Gastroesophageal sphincter (tissue), 4 donors: ENCODE results near the gene TSPEAR. TPM values are rescaled to one million over a fixed set of nuclear protein-coding genes. Genes with fewer than 3 reads are reported as not detected.

Experiments used
- ATAC-seq: fragments of 150-250 bp; one replicate; pipeline ENCODE4 v1.9.1; 2016; ENCODE audit warnings: mild to moderate bottlenecking, moderate library complexity
- H3K27ac ChIP-seq, 4 donors: fragments of 200-600 bp; sonication (generic) in 3 of 4; 1 replicate in 3 of 4; 2 replicates in 1 of 4; pipeline ENCODE4 v1.5.1; 2016 to 2019
- H3K27me3 ChIP-seq: fragments of 200-600 bp; sonication (generic); one replicate; pipeline ENCODE4 v1.5.1; 2019
- H3K36me3 ChIP-seq, 2 donors: fragments of 200-600 bp; sonication (generic); one replicate each; pipeline ENCODE4 v1.5.1; 2019; ENCODE audit warnings: control low read depth in 1 of 2
- H3K4me1 ChIP-seq, 3 donors: fragments of 200-600 bp; sonication (generic); 1 replicate in 2 of 3; 2 replicates in 1 of 3; pipeline ENCODE4 v1.5.1; 2016 to 2019; ENCODE audit warnings: control low read depth in 2 of 3
- H3K4me3 ChIP-seq, 2 donors: fragments of 200-600 bp; sonication (generic); one replicate each; pipeline ENCODE4 v1.5.1; 2019; ENCODE audit warnings: mild to moderate bottlenecking in 1 of 2, moderate library complexity in 1 of 2
- H3K9me3 ChIP-seq, 3 donors: fragments of 200-600 bp; sonication (generic); one replicate each; pipeline ENCODE4 v1.5.1; 2017 to 2019; ENCODE audit warnings: control low read depth in 2 of 3
- EP300 ChIP-seq: sonication (generic); formaldehyde crosslinking; IDR thresholded peaks from one replicate; pipeline ENCODE4 v1.6.1; 2017; ENCODE audit warnings: antibody characterized with exemption, mild to moderate bottlenecking
- POLR2A ChIP-seq, 2 donors: fragments of 450-650 bp; IDR thresholded peaks; one replicate each; pipeline ENCODE4 v1.6.1; 2017; ENCODE audit warnings: antibody characterized with exemption in 2 of 2, mild to moderate bottlenecking in 2 of 2, moderate library complexity in 1 of 2
- POLR2AphosphoS5 ChIP-seq: sonication (generic); formaldehyde crosslinking; IDR thresholded peaks from one replicate; pipeline ENCODE4 v1.6.1; 2017; ENCODE audit warnings: antibody characterized with exemption
- WGBS, 2 donors: methylation state at CpG; one replicate each; pipeline ENCODE4 v1.1.5; 2018; ENCODE audit warnings: low coverage in 1 of 2; 5-methylcytosine and 5-hydroxymethylcytosine counted together
- total RNA-seq, 4 donors: library from RNA; depleted of rRNA; stranded (reverse); fragments of >200 nt; gene quantifications; one replicate each; pipeline ENCODE4 v1.1.0, GENCODE V29; 2016
- TF ChIP-seq, protein P1 (sequence below), 4 experiments: fragments of 200-600 bp in 2 of 4; fragments of 450-650 bp in 2 of 4; sonication (generic) in 1 of 4; IDR thresholded peaks; one replicate each; pipeline ENCODE4 v1.5.1; 2017 to 2019; ENCODE audit warnings: antibody characterized with exemption in 4 of 4, mild to moderate bottlenecking in 2 of 4, moderate library complexity in 2 of 4

Gene TSPEAR
- total RNA-seq, 4 donors from 2014 or later: not detected

- 70% methylated on average over 2 of the region's 15 CpGs; no CpG with 5 or more reads in 1 of the 2 donors for WGBS, 2 donors
- Histone ChIP-seq H3K27ac (no peak overlapping the region), H3K36me3 (no peaks in the 10 kb centered on the region), H3K27me3 (peaks cover 38% of the 10 kb centered on the region), H3K4me1 (peaks cover 0 to 9% (median 5%) of the 10 kb centered on the region in 3 donors), H3K4me3 (no peak overlapping the region), H3K9me3 (no peaks in the 10 kb centered on the region)
- TF ChIP-seq POLR2A (IDR thresholded peaks at IDR 0.05): no peak
- TF ChIP-seq, protein P1, sequence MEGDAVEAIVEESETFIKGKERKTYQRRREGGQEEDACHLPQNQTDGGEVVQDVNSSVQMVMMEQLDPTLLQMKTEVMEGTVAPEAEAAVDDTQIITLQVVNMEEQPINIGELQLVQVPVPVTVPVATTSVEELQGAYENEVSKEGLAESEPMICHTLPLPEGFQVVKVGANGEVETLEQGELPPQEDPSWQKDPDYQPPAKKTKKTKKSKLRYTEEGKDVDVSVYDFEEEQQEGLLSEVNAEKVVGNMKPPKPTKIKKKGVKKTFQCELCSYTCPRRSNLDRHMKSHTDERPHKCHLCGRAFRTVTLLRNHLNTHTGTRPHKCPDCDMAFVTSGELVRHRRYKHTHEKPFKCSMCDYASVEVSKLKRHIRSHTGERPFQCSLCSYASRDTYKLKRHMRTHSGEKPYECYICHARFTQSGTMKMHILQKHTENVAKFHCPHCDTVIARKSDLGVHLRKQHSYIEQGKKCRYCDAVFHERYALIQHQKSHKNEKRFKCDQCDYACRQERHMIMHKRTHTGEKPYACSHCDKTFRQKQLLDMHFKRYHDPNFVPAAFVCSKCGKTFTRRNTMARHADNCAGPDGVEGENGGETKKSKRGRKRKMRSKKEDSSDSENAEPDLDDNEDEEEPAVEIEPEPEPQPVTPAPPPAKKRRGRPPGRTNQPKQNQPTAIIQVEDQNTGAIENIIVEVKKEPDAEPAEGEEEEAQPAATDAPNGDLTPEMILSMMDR (IDR thresholded peaks at IDR 0.05): no peak
- TF ChIP-seq POLR2AphosphoS5: no peak
- TF ChIP-seq EP300: no peak
- no peak for ATAC-seq
Measured at GRCh38 chr21:44513389-44514217, 197.8 kb downstream of the TSPEAR start.

GRCh38 chr21:44512496-44513388 is 198.6 kb downstream of the TSPEAR start:
- Histone ChIP-seq H3K27ac (no peak overlapping the region), H3K27me3 (peaks cover 47% of the 10 kb centered on the region), H3K36me3 (no peaks in the 10 kb centered on the region), H3K9me3 (no peaks in the 10 kb centered on the region), H3K4me1 (peaks cover 0 to 9% (median 5%) of the 10 kb centered on the region in 3 donors), H3K4me3 (no peak overlapping the region)
- TF ChIP-seq POLR2AphosphoS5 (no peak), POLR2A (IDR thresholded peaks at IDR 0.05) (no peak), EP300 (no peak)
- TF ChIP-seq, protein P1 (IDR thresholded peaks at IDR 0.05): no peak
- WGBS, 2 donors: 65 to 80% methylated on average over 4 to 5 of the region's 21 CpGs
- ATAC-seq: no peak

- Histone ChIP-seq H3K27me3 (peaks cover 55% of the 10 kb centered on the region), H3K4me1 (peaks cover 0 to 9% (median 5%) of the 10 kb centered on the region in 3 donors), H3K4me3 (no peak overlapping the region), H3K36me3 (no peaks in the 10 kb centered on the region), H3K27ac (no peak overlapping the region), H3K9me3 (no peaks in the 10 kb centered on the region)
- WGBS, 2 donors: 71 to 85% methylated on average over 5 to 7 of the region's 8 CpGs
- ATAC-seq: no peak
- TF ChIP-seq, protein P1 (IDR thresholded peaks at IDR 0.05): no peak
- TF ChIP-seq EP300 (no peak), POLR2A (IDR thresholded peaks at IDR 0.05) (no peak), POLR2AphosphoS5 (no peak)
Measured at GRCh38 chr21:44511938-44512275, 199.5 kb downstream of the TSPEAR start.

- TF ChIP-seq, protein P1 (IDR thresholded peaks at IDR 0.05): no peak
- TF ChIP-seq POLR2AphosphoS5 (no peak), EP300 (no peak), POLR2A (IDR thresholded peaks at IDR 0.05) (no peak)
- Histone ChIP-seq H3K4me1 (peaks cover 0 to 9% (median 5%) of the 10 kb centered on the region in 3 donors), H3K4me3 (no peak overlapping the region), H3K36me3 (no peaks in the 10 kb centered on the region), H3K27ac (no peak overlapping the region), H3K9me3 (no peaks in the 10 kb centered on the region), H3K27me3 (peaks cover 61% of the 10 kb centered on the region)
- ATAC-seq: no peak
- 80 to 92% methylated on average over 1 to 2 of the region's 11 CpGs for WGBS, 2 donors
Measured at GRCh38 chr21:44511219-44511937, 200.0 kb downstream of the TSPEAR start.
